ENCODE measurements around the gene CDC25C. TPM values are rescaled to one million over a fixed set of nuclear protein-coding genes. Genes with fewer than 3 reads are reported as not detected.

Gene CDC25C
- total and polyA plus RNA-seq, 9 of the 15 experiments (the other 6 are each of a cell fraction or from before 2014, with no cell fraction given): 19.1 to 63.7 (median 31.9) TPM

- BruUV-seq (replicated peaks): no TSS peak
- no peaks in the 10 kb centered on the region for H4K20me1 ChIP-seq (replicated peaks; ENCODE audit: control insufficient read depth, insufficient read depth, low read length)
- ATAC-seq (no peak), DNase-seq (ENCODE audit: extremely low read depth in 1 of 4, low spot score in 3 of 4) (no peak), FAIRE-seq (no peak)
- H3K36me3 ChIP-seq (ENCODE audit: control insufficient read depth, insufficient read depth, low read length): peaks cover 34% of the 10 kb centered on the region; the same call in 2 of the 3 replicates
- H3K9ac ChIP-seq (ENCODE audit: insufficient read depth in 1 of 2, low read depth in 2 of 2, low read length in 2 of 2): no peak overlapping the region
- no peaks in the 10 kb centered on the region for H3K9me1 ChIP-seq (ENCODE audit: control insufficient read depth, insufficient read depth, low read length)
- intact Hi-C loops (cut with micrococcal nuclease) (no loop called here), in situ Hi-C loops (cut with MboI) (no loop called here)
- WGBS (ENCODE audit: insufficient coverage, low coverage, missing lambda C conversion rate): 70% methylated on average over 3 of the region's 3 CpGs
- no peak overlapping the region for H3K4me2 ChIP-seq (ENCODE audit: insufficient read depth, low read length)
- H3K4me3 ChIP-seq: no peak overlapping the region
- no peak overlapping the region for H2AFZ ChIP-seq (ENCODE audit: low read depth, low read length)
- no peaks in the 10 kb centered on the region for H3K9me3 ChIP-seq (replicated peaks; ENCODE audit: control insufficient read depth, insufficient read depth, low read depth, low read length)
- no peaks in the 10 kb centered on the region for H3K4me1 ChIP-seq (replicated peaks in 1 of 2; ENCODE audit: control insufficient read depth in 2 of 2, insufficient read depth in 2 of 2, low read length in 2 of 2)
- H3K27ac ChIP-seq (ENCODE audit: extremely low read depth, low read depth, low read length): no peak overlapping the region
- H3K79me2 ChIP-seq (ENCODE audit: control insufficient read depth, insufficient read depth, low read length): no peaks in the 10 kb centered on the region
- ChIA-PET POLR2A (no interaction called here), CTCF (ENCODE audit: low intra/inter-chr PET ratio) (no interaction called here)
- H3K27me3 ChIP-seq (ENCODE audit: control insufficient read depth in 2 of 2, insufficient read depth in 2 of 2, low read length in 2 of 2): no peaks in the 10 kb centered on the region
- TF ChIP-seq RBM22 (IDR thresholded peaks at IDR 0.05; ENCODE audit: low read depth, low read length, poor library complexity, severe bottlenecking) (no peak), ZNF140 (CRISPR knock-in tag; IDR thresholded peaks at IDR 0.05) (no peak), ZNF592 (IDR thresholded peaks at IDR 0.05) (no peak), KAT7 (CRISPR knock-in tag; IDR thresholded peaks at IDR 0.05; ENCODE audit: borderline replicate concordance) (no peak), BCLAF1 (IDR thresholded peaks at IDR 0.05; ENCODE audit: borderline replicate concordance in 1 of 2, control insufficient read depth in 1 of 2, low read depth in 2 of 2, low read length in 1 of 2) (no peak), ZNF639 (CRISPR knock-in tag; conservative IDR thresholded peaks at IDR 0.05 in 1 of 2, IDR thresholded peaks at IDR 0.05 in 1 of 2) (no peak), JUNB (CRISPR knock-in tag; conservative IDR thresholded peaks at IDR 0.05) (no peak), NKRF (IDR thresholded peaks at IDR 0.05; ENCODE audit: borderline replicate concordance) (no peak), HNRNPL (IDR thresholded peaks at IDR 0.05; ENCODE audit: low read depth, low read length) (no peak), ESRRA (IDR thresholded peaks at IDR 0.05; ENCODE audit: borderline replicate concordance, low read depth) (no peak), NCOR1 (IDR thresholded peaks at IDR 0.05) (no peak)
Observed at GRCh38 chr5:138289296-138289695, 42.3 kb downstream of the CDC25C start.

Measured in K562 (cell line).